RPMI8226 (cell line): ENCODE results near the gene PDXDC1.
"Not testable (repeated sequence)": the region's sequence is repeated elsewhere in the genome, so short reads cannot be mapped to it uniquely, and the experiment has no call there.

Source experiments
- DNase-seq: peaks from one replicate; pipeline ENCODE4 v3.0.0-alpha.2; 2015

PDXDC1 gene

GRCh38 chr16:14975418-14976194 lies 780 bp downstream of the PDXDC1 start:
- peak; percentile 61 for DNase-seq

DNA sequence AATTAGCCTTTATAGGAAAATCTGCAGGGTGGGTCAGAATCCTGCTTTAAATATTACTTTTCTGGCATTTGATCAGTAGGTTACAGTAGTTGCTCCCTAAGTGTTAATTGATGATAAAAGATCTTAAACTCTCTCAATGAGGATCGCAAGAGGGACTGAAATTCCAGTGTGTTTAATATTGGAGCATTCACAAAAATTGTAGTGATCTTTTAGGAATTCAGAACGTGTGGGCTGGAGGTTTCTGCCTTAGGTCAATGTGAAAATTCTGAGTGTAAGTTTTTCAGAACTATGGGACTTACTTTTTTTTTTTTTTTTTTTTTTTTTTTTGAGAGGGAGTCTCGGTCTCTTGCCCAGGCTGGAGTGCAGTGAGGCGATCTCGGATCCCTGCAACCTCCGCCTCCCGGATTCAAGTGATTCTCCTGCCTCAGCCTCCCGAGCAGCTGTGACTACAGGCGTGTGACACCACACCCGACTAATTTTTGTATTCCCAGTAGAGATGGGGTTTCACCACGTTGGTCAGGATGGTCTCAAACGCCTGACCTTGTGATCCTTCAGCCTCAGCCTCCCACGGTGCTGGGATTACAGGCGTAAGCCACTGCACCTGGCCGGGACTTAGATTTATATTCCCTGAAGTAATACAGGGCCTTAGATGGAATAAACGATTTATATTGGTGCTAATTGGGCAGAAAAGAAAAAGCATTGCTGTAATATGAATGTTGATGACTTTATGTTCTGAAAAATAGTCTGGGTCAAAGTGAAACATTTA lies 2.3 kb downstream of the PDXDC1 start:
- not testable (repeated sequence) for DNase-seq

DNA sequence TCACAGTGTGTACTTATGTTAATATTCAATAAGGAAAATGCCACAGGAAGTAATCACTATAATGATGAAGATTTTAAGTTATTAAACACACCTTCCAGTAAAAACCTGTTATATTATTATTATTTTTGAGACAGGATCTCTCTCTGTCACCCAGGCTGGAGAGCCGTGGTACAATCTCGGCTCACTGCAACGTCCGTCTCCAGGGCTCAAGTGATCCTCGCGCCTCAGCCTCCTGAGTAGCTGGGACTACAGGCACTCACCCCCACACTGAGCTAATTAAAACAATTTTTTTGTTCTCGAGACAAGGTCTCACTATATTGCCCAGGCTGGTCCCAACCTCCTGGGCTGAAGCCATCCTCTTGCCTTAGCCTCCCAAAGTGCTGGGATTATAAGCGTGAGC lies 3.5 kb downstream of the PDXDC1 start:
- not testable (repeated sequence) for DNase-seq

GRCh38 chr16:14978908-14979307 lies 4.1 kb downstream of the PDXDC1 start:
- not testable (repeated sequence) for DNase-seq

- DNase-seq = not testable (repeated sequence)
Measured at GRCh38 chr16:14981234-14981633, 6.4 kb downstream of the PDXDC1 start.

GRCh38 chr16:14982521-14982920 lies 7.7 kb downstream of the PDXDC1 start:
- DNase-seq = not testable (repeated sequence)

GRCh38 chr16:14988092-14988491 lies 13.3 kb downstream of the PDXDC1 start:
- DNase-seq = not testable (repeated sequence)

- DNase-seq = not testable (repeated sequence)
Measured at GRCh38 chr16:14988661-14989191, 13.9 kb downstream of the PDXDC1 start.

DNA sequence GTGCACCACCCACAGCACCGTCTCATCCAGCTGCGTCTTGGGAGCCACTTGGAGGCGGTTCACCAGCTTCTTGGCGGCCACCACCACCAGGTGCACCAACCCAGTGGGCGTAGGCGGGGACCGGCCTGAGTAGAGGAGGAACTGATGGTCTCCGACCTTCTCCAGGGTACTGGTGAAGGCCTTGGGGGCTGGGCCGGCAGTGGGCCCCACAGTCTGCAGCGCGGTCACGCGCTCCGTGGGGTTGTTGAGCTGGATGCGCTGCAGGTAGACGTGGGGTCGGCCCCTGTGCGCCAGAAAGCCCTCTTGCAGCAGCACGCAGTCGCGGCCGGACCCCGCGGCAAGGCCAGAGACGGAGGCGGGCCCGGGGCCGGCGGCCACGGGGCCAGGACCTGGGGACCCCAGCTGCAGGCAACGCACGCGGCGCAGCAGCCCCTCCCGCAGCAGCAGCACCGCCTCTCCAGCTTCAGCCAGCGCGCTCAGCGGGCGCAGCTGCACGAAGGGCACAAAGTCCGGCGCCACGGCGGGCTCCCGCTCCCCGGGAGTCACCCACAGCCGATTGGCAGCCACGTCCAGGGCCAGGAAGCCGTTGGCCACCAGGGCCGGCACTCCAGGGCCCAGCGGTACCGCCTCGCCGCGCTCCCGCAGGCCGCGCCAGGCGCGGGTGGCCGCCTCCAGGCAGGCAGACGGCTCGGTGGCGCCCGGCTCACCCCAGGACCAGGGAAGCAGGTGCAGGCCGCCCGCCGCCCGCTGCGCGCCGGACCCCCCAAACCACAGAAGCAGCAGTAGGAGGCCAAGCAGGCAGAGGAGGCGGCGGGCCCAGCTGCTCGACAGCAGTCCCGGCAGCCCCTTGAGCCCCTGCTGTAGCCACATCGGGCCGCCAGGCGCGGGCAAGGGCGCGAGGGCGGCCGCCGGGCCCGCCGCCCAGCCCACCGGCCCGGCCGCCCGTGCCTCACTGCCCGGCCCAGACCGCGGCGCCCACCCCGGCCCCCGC lies 14.8 kb downstream of the PDXDC1 start:
- not testable (repeated sequence) for DNase-seq

DNA sequence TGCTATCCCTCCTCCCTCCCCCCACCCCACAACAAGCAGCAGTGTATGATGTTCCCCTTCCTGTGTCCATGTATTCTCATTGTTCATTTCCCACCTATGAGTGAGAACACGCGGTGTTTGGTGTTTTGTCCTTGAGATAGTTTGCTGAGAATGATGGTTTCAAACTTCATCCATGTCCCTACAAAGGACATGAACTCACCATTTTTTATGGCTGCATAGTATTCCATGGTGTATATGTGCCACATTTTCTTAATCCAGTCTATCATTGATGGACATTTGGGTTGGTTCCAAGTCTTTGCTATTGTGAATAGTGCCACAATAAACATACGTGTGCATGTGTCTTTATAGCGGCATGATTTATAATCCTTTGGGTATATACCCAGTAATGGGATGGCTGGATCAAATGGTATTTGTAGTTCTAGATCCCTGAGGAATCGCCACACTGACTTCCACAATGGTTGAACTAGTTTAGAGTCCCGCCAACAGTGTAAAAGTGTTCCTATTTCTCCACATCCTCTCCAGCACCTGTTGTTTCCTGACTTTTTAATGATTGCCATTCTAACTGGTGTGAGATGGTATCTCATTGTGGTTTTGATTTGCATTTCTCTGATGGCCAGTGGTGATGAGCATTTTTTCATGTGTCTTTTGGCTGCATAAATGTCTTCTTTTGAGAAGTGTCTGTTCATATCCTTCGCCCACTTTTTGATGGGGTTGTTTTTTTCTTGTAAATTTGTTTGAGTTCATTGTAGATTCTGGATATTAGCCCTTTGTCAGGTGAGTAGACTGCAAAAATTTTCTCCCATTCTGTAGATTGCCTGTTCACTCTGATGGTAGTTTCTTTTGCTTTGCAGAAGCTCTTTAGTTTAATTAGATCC lies 18.7 kb downstream of the PDXDC1 start:
- not testable (repeated sequence) for DNase-seq

DNA sequence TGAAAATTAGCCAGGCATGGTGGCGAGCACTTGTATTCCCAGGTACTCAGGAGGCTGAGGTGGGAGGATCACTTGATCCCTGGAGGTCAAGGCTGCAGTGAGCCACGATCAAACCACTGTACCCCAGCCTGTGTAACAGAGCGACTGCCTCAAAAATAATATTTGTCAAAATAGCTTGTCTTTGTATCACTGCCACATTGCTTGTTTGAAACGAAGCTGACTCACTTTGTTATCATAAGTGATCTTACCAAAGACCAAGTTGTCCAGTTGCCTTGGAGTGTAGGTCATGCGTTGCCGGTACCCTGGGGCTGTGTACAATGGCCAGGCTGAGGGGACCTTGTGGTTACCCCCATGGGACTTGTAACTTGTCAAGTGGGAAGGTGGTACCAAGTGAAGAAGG lies 21.9 kb downstream of the PDXDC1 start:
- not testable (repeated sequence) for DNase-seq

GRCh38 chr16:14998300-14998699 lies 23.5 kb downstream of the PDXDC1 start:
- DNase-seq = not testable (repeated sequence)

DNA sequence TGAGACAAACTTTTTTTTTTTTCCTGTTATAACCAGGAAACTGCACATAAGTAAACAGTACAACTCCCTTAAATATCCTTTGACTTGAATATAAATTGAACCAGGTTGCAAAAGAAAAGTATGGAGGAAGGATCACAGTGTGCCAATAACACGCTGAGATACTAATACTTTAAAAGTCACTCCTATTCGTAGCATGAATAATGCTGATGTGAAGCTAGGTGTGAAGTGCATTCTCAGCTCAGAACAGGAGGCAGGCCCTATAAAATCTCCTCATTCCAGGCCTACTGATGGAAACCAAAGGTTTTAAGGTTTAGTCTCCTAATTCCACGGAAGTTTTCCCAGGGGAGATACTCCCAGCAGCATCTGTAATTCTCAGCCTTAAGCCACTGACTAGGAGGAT lies 25.0 kb downstream of the PDXDC1 start:
- DNase-seq = not testable (repeated sequence)

DNA sequence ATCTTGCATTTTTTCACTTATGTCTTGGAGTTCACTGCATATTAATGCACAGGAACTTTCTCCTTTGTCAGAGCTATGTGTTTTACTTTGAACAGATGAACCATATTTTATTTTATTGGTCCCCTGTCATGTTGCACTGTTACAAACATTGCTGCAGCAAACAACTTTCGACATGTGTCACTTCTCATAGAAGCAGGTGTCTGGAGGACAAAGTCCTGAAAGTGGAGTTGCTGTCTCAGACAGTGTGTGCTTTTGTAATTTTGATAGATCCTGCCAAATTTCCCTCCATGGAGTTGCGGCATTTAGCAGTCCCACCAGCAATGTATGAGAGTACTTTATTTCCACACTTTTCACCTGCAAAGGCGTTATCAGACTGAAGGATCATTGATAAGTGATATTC lies 27.6 kb downstream of the PDXDC1 start:
- DNase-seq = not testable (repeated sequence)

GRCh38 chr16:15005357-15006132 lies 30.7 kb downstream of the PDXDC1 start:
- DNase-seq = not testable (repeated sequence)

- not testable (repeated sequence) for DNase-seq
Measured at GRCh38 chr16:15008647-15009046, 33.8 kb downstream of the PDXDC1 start.

- not testable (repeated sequence) for DNase-seq
Measured at GRCh38 chr16:15012941-15013340, 38.1 kb downstream of the PDXDC1 start.

DNA sequence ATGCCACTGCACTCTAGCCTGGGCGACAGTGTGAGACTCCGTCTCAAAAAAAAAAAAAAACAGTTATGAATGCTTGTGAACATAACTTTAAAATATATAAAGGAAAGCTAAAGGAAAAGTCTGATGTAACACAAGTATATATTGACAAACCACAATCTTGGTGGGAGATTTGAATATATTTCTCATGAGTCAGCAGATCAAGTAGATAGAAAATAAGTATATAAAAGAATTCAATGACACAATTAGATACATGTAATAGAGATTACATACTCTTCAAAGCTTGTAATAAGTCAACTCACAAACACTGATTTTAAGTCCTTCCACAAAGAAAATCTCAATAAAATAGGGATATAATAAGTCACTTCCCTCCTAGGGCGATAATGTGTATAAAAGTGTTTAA lies 40.8 kb downstream of the PDXDC1 start:
- DNase-seq = not testable (repeated sequence)

- DNase-seq = not testable (repeated sequence)
Measured at GRCh38 chr16:15016354-15016753, 41.5 kb downstream of the PDXDC1 start.

GRCh38 chr16:15016951-15017580 lies 42.2 kb downstream of the PDXDC1 start:
- DNase-seq = not testable (repeated sequence)
